ENCODE measurements around the gene TRO.
A peak's percentile ranks its signal among the peaks of the same experiment; 100 is the strongest.

TRO gene, protein sequence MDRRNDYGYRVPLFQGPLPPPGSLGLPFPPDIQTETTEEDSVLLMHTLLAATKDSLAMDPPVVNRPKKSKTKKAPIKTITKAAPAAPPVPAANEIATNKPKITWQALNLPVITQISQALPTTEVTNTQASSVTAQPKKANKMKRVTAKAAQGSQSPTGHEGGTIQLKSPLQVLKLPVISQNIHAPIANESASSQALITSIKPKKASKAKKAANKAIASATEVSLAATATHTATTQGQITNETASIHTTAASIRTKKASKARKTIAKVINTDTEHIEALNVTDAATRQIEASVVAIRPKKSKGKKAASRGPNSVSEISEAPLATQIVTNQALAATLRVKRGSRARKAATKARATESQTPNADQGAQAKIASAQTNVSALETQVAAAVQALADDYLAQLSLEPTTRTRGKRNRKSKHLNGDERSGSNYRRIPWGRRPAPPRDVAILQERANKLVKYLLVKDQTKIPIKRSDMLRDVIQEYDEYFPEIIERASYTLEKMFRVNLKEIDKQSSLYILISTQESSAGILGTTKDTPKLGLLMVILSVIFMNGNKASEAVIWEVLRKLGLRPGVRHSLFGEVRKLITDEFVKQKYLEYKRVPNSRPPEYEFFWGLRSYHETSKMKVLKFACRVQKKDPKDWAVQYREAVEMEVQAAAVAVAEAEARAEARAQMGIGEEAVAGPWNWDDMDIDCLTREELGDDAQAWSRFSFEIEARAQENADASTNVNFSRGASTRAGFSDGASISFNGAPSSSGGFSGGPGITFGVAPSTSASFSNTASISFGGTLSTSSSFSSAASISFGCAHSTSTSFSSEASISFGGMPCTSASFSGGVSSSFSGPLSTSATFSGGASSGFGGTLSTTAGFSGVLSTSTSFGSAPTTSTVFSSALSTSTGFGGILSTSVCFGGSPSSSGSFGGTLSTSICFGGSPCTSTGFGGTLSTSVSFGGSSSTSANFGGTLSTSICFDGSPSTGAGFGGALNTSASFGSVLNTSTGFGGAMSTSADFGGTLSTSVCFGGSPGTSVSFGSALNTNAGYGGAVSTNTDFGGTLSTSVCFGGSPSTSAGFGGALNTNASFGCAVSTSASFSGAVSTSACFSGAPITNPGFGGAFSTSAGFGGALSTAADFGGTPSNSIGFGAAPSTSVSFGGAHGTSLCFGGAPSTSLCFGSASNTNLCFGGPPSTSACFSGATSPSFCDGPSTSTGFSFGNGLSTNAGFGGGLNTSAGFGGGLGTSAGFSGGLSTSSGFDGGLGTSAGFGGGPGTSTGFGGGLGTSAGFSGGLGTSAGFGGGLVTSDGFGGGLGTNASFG (N-terminal part only)

DNA sequence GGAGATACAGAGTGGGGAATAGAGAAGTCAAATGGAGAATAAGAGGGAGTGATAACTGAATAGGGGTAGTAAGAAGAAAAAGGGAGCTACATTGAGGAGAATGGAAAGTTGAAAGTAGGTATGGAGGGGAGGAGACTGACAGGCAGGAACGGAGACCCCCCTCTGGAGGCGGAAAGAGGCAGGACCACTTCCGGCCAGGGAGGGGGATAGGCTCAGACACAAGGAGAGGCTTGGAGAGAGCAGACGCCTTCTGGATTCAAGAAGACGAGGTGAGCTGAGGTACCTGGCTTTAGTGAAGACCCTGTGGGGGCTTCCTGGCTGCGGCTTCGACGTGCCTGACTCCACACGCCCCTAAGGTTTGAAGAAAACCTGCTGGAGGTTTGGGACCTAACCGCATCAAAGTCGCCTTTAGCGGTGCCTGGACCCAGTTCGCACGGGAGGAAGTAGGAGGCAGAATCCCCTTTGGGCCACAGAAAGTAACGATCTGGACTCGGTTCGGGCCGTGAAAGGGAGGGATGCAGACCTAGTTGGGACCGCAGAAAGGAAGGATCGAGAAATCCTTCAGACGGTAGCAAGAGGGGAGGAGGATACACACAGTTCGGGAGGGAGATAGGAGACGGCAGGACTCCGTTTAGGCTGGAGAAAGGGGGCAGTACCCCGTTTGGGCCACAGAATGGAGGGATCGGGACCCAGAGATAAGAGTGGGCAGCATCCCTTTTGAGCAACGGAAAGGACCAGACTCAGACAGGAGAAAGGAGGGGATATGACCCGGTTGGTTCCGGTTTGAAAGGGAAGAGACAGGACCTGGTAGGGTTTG lies at the start of gene TRO:
Gene TRO, plus strand, starts transcription at position 215 of the 817 bp plus-strand sequence. CDS start 1,423 bp downstream, outside the sequence.
- Histone ChIP-seq H3K4me1 (ENCODE audit: control insufficient read depth, insufficient read depth, low read length) (no peaks in the 10 kb centered on the region), H3K36me3 (ENCODE audit: control insufficient read depth, insufficient read depth, low read length) (peaks cover 37% of the 10 kb centered on the region), H3K4me3 (ENCODE audit: low read depth, low read length) (peak within 1 kb of the TSS; percentile 84), H3K27me3 (ENCODE audit: control insufficient read depth, insufficient read depth, low read length) (no peaks in the 10 kb centered on the region), H3K9me3 (ENCODE audit: control insufficient read depth, insufficient read depth, low read length) (peaks cover 43% of the 10 kb centered on the region), H3K27ac (ENCODE audit: low read depth, low read length) (no peak within 1 kb of the TSS), H3K9ac (ENCODE audit: low read depth, low read length) (peak within 1 kb of the TSS; percentile 31; the same call in 1 of the 2 replicates)

GRCh38 chrX:54885740-54886139 lies 34.9 kb upstream of the TRO start:
- Histone ChIP-seq H3K4me3 (ENCODE audit: low read depth, low read length) (no peak overlapping the region), H3K27me3 (ENCODE audit: control insufficient read depth, insufficient read depth, low read length) (no peaks in the 10 kb centered on the region), H3K9ac (ENCODE audit: low read depth, low read length) (no peak overlapping the region), H3K9me3 (ENCODE audit: control insufficient read depth, insufficient read depth, low read length) (peaks cover 51% of the 10 kb centered on the region), H3K36me3 (ENCODE audit: control insufficient read depth, insufficient read depth, low read length) (no peaks in the 10 kb centered on the region), H3K4me1 (ENCODE audit: control insufficient read depth, insufficient read depth, low read length) (no peaks in the 10 kb centered on the region), H3K27ac (ENCODE audit: low read depth, low read length) (no peak overlapping the region)

- Histone ChIP-seq H3K9ac (ENCODE audit: low read depth, low read length) (no peak overlapping the region), H3K4me1 (ENCODE audit: control insufficient read depth, insufficient read depth, low read length) (no peaks in the 10 kb centered on the region), H3K27me3 (ENCODE audit: control insufficient read depth, insufficient read depth, low read length) (no peaks in the 10 kb centered on the region), H3K27ac (ENCODE audit: low read depth, low read length) (no peak overlapping the region), H3K4me3 (ENCODE audit: low read depth, low read length) (no peak overlapping the region), H3K36me3 (ENCODE audit: control insufficient read depth, insufficient read depth, low read length) (no peaks in the 10 kb centered on the region), H3K9me3 (ENCODE audit: control insufficient read depth, insufficient read depth, low read length) (peaks cover 48% of the 10 kb centered on the region)
Measured at GRCh38 chrX:54891573-54891972, 29.1 kb upstream of the TRO start.

GRCh38 chrX:54894159-54894558 lies 26.5 kb upstream of the TRO start:
- Histone ChIP-seq H3K9ac (ENCODE audit: low read depth, low read length) (no peak overlapping the region), H3K27me3 (ENCODE audit: control insufficient read depth, insufficient read depth, low read length) (no peaks in the 10 kb centered on the region), H3K36me3 (ENCODE audit: control insufficient read depth, insufficient read depth, low read length) (no peaks in the 10 kb centered on the region), H3K9me3 (ENCODE audit: control insufficient read depth, insufficient read depth, low read length) (peaks cover 42% of the 10 kb centered on the region), H3K4me3 (ENCODE audit: low read depth, low read length) (no peak overlapping the region), H3K27ac (ENCODE audit: low read depth, low read length) (no peak overlapping the region), H3K4me1 (ENCODE audit: control insufficient read depth, insufficient read depth, low read length) (no peaks in the 10 kb centered on the region)

- H3K9me3 ChIP-seq (ENCODE audit: control insufficient read depth, insufficient read depth, low read length): peaks cover 35% of the 10 kb centered on the region
- H3K27me3 ChIP-seq (ENCODE audit: control insufficient read depth, insufficient read depth, low read length): no peaks in the 10 kb centered on the region
- H3K4me1 ChIP-seq (ENCODE audit: control insufficient read depth, insufficient read depth, low read length): no peaks in the 10 kb centered on the region
- no peak overlapping the region for H3K9ac ChIP-seq (ENCODE audit: low read depth, low read length)
- no peak overlapping the region for H3K4me3 ChIP-seq (ENCODE audit: low read depth, low read length)
- no peaks in the 10 kb centered on the region for H3K36me3 ChIP-seq (ENCODE audit: control insufficient read depth, insufficient read depth, low read length)
- no peak overlapping the region for H3K27ac ChIP-seq (ENCODE audit: low read depth, low read length)
Measured at GRCh38 chrX:54909941-54910340, 10.7 kb upstream of the TRO start.

DNA sequence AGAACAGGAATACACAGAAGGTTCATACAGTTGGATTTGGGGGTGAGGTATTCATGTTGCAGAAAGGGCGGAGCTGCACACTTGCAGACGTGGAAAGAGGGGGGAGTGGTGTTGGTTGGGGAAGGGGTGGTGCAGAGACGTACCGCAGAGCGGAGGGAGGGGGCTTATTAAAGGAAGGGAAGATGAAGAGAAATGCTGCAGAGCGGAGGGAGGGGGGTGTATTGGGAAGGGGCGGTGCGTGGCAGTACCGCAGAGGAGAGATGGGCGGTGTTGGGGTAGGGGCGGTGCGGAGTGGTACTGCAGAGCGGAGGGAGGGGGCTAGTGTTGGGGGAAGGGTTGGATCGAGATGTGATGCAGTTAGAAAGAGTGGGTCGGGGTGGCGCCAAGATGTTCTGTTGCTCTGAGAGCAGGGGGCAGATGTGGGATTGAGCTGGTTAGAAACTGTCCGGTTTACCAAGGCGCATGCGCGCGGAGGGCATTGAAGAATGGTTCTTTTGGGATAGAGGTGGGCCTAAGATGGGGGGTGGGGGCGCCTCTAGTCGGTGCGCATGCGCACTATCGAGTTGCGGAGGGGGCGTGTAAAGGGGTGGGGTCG lies 900 bp downstream of the TRO start:
- Histone ChIP-seq H3K9me3 (ENCODE audit: control insufficient read depth, insufficient read depth, low read length) (peaks cover 41% of the 10 kb centered on the region), H3K4me3 (ENCODE audit: low read depth, low read length) (peak overlapping the region; percentile 84), H3K27ac (ENCODE audit: low read depth, low read length) (no peak overlapping the region), H3K9ac (ENCODE audit: low read depth, low read length) (peak overlapping the region; percentile 31; the same call in 1 of the 2 replicates), H3K27me3 (ENCODE audit: control insufficient read depth, insufficient read depth, low read length) (no peaks in the 10 kb centered on the region), H3K4me1 (ENCODE audit: control insufficient read depth, insufficient read depth, low read length) (no peaks in the 10 kb centered on the region), H3K36me3 (ENCODE audit: control insufficient read depth, insufficient read depth, low read length) (peaks cover 44% of the 10 kb centered on the region)

DNA sequence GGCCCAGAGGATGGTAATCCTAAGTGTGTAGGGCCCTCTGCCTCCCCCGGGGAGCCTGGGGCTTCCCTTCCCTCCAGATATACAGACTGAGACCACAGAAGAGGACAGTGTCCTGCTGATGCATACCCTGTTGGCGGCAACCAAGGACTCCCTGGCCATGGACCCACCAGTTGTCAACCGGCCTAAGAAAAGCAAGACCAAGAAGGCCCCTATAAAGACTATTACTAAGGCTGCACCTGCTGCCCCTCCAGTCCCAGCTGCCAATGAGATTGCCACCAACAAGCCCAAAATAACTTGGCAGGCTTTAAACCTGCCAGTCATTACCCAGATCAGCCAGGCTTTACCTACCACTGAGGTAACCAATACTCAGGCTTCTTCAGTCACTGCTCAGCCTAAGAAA lies 1.9 kb downstream of the TRO start:
- H3K27ac ChIP-seq (ENCODE audit: low read depth, low read length): no peak overlapping the region
- H3K4me3 ChIP-seq (ENCODE audit: low read depth, low read length): no peak overlapping the region
- H3K36me3 ChIP-seq (ENCODE audit: control insufficient read depth, insufficient read depth, low read length): peaks cover 53% of the 10 kb centered on the region
- H3K9ac ChIP-seq (ENCODE audit: low read depth, low read length): no peak overlapping the region
- H3K9me3 ChIP-seq (ENCODE audit: control insufficient read depth, insufficient read depth, low read length): peaks cover 38% of the 10 kb centered on the region
- H3K4me1 ChIP-seq (ENCODE audit: control insufficient read depth, insufficient read depth, low read length): no peaks in the 10 kb centered on the region
- H3K27me3 ChIP-seq (ENCODE audit: control insufficient read depth, insufficient read depth, low read length): no peaks in the 10 kb centered on the region

GRCh38 chrX:54923376-54923775 lies 2.8 kb downstream of the TRO start:
- Histone ChIP-seq H3K9ac (ENCODE audit: low read depth, low read length) (no peak overlapping the region), H3K9me3 (ENCODE audit: control insufficient read depth, insufficient read depth, low read length) (peaks cover 46% of the 10 kb centered on the region), H3K27ac (ENCODE audit: low read depth, low read length) (no peak overlapping the region), H3K27me3 (ENCODE audit: control insufficient read depth, insufficient read depth, low read length) (no peaks in the 10 kb centered on the region), H3K36me3 (ENCODE audit: control insufficient read depth, insufficient read depth, low read length) (peaks cover 61% of the 10 kb centered on the region), H3K4me3 (ENCODE audit: low read depth, low read length) (no peak overlapping the region), H3K4me1 (ENCODE audit: control insufficient read depth, insufficient read depth, low read length) (no peaks in the 10 kb centered on the region)

DNA sequence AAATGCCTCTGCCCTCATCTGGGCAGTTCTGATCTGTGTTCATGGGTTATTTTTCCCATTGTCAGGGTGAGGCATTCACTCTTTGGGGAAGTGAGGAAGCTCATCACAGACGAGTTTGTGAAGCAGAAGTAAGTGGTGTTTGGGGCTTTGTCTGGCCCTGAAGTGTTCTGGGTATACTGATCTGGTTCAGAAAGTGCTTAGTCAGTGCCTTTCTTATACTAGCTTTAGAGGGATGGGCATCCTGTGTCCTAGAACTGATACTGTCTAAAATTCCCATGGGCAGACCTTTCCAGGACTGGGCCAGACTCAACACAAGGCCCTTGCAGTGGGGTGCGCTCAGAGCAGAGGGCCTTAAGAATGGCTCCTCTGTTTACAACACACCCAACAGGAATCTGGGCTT lies 6.4 kb downstream of the TRO start:
- no peaks in the 10 kb centered on the region for H3K4me1 ChIP-seq (ENCODE audit: control insufficient read depth, insufficient read depth, low read length)
- no peaks in the 10 kb centered on the region for H3K27me3 ChIP-seq (ENCODE audit: control insufficient read depth, insufficient read depth, low read length)
- peaks cover 91% of the 10 kb centered on the region for H3K36me3 ChIP-seq (ENCODE audit: control insufficient read depth, insufficient read depth, low read length)
- H3K4me3 ChIP-seq (ENCODE audit: low read depth, low read length): no peak overlapping the region
- H3K27ac ChIP-seq (ENCODE audit: low read depth, low read length): no peak overlapping the region
- H3K9ac ChIP-seq (ENCODE audit: low read depth, low read length): no peak overlapping the region
- peaks cover 79% of the 10 kb centered on the region for H3K9me3 ChIP-seq (ENCODE audit: control insufficient read depth, insufficient read depth, low read length)

DNA sequence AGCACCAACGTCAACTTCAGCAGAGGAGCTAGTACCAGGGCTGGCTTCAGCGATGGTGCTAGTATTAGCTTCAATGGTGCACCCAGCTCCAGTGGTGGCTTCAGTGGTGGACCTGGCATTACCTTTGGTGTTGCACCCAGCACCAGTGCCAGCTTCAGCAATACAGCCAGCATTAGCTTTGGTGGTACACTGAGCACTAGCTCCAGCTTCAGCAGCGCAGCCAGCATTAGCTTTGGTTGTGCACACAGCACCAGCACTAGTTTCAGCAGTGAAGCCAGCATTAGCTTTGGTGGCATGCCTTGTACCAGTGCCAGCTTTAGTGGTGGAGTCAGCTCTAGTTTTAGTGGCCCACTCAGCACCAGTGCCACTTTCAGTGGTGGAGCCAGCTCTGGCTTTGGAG lies 8.3 kb downstream of the TRO start:
- Histone ChIP-seq H3K36me3 (ENCODE audit: control insufficient read depth, insufficient read depth, low read length) (peaks cover 74% of the 10 kb centered on the region), H3K4me1 (ENCODE audit: control insufficient read depth, insufficient read depth, low read length) (no peaks in the 10 kb centered on the region), H3K9me3 (ENCODE audit: control insufficient read depth, insufficient read depth, low read length) (peaks cover 69% of the 10 kb centered on the region), H3K4me3 (ENCODE audit: low read depth, low read length) (no peak overlapping the region), H3K27ac (ENCODE audit: low read depth, low read length) (no peak overlapping the region), H3K9ac (ENCODE audit: low read depth, low read length) (no peak overlapping the region), H3K27me3 (ENCODE audit: control insufficient read depth, insufficient read depth, low read length) (no peaks in the 10 kb centered on the region)

Data from HUES48 (cell line).